ENCODE measurements around the gene PAX3. TPM values are rescaled to one million over a fixed set of nuclear protein-coding genes. Genes with fewer than 3 reads are reported as not detected.
A peak's percentile ranks its signal among the peaks of the same experiment; 100 is the strongest.

Gene PAX3
- total RNA-seq, 1 donor from 2014 or later: 0.30 TPM

DNA sequence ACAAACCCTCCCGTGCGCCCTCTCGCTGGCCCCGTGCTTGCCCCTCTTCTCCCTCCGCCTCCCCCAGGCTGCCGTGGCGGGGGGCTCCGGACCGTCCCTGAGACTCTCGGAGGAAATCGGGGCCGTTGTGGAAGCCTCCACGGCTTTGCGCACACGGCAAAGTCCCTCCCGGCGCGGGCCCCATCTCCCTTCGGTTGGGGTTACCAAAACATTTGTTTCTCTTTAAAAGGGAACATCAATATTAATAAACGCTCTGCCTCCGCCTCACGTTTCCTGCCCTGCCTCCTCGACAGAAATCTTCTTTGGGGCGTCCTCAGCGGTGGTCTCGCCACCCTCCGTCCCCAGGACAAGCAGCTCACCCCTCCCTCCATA, 3.8 kb downstream of the PAX3 start:
- Histone ChIP-seq H3K27ac (replicated peaks) (no peak overlapping the region), H3K4me3 (peak overlapping the region; percentile 42), H3K27me3 (ENCODE audit: low read depth) (peaks cover 100% of the 10 kb centered on the region), H3K9me3 (replicated peaks) (no peaks in the 10 kb centered on the region), H3K36me3 (no peaks in the 10 kb centered on the region), H3K4me1 (peaks cover 29% of the 10 kb centered on the region)
- TF ChIP-seq, protein P1, sequence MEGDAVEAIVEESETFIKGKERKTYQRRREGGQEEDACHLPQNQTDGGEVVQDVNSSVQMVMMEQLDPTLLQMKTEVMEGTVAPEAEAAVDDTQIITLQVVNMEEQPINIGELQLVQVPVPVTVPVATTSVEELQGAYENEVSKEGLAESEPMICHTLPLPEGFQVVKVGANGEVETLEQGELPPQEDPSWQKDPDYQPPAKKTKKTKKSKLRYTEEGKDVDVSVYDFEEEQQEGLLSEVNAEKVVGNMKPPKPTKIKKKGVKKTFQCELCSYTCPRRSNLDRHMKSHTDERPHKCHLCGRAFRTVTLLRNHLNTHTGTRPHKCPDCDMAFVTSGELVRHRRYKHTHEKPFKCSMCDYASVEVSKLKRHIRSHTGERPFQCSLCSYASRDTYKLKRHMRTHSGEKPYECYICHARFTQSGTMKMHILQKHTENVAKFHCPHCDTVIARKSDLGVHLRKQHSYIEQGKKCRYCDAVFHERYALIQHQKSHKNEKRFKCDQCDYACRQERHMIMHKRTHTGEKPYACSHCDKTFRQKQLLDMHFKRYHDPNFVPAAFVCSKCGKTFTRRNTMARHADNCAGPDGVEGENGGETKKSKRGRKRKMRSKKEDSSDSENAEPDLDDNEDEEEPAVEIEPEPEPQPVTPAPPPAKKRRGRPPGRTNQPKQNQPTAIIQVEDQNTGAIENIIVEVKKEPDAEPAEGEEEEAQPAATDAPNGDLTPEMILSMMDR (IDR thresholded peaks at IDR 0.05; ENCODE audit: borderline replicate concordance): no peak
- intact Hi-C loops (cut with micrococcal nuclease): no loop called here
- no peak for DNase-seq

DNA sequence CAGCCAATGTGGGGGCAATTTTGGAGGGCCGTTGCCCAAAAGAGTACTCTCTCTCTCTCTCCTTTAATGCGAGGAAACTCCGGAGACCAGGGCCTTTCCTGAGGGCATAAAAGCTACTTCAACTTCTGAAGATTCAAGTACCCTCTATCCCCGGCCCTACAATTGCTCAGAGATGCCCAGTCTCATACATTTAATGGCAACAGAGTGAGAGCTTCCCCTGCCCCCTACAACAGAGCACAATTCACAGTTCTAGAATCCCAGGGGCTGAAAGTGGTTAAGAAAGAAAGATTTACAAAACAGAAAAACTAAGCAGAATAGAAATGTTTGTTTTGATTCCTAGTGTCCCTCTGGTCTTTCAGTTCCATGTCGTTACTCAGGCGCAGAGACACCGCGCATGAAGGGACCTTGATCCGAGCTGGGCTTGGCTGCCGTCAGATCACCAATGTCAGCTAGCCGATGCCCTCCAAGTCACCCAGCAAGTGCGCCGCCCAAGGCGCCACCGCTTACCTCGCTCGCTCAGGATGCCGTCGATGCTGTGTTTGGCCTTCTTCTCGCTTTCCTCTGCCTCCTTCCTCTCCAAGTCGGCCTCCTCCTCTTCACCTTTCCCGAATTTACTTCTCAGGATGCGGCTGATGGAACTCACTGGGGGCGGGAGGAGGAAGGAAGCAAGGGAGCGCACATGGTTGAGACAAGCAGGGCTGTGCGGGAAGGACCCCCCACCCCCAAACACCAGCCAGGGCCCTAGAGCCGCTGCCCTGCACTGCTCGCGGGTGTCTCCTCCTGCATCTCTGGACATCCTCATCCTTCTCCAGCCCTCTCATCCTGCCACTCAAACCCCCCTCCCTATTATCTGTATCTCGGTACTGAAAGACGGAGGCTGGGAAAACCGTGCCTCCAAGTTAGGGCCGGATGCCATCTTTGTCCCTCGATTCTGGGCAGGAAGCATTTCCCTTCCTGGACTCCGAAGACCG, 4.9 kb downstream of the PAX3 start:
- peaks cover 28% of the 10 kb centered on the region for H3K4me1 ChIP-seq
- H3K4me3 ChIP-seq: no peak overlapping the region
- TF ChIP-seq, protein P1 (IDR thresholded peaks at IDR 0.05; ENCODE audit: borderline replicate concordance): no peak
- intact Hi-C loops (cut with micrococcal nuclease): no loop called here
- DNase-seq: no peak
- no peaks in the 10 kb centered on the region for H3K9me3 ChIP-seq (replicated peaks)
- H3K27ac ChIP-seq (replicated peaks): no peak overlapping the region
- no peaks in the 10 kb centered on the region for H3K36me3 ChIP-seq
- peaks cover 100% of the 10 kb centered on the region for H3K27me3 ChIP-seq (ENCODE audit: low read depth)

DNA sequence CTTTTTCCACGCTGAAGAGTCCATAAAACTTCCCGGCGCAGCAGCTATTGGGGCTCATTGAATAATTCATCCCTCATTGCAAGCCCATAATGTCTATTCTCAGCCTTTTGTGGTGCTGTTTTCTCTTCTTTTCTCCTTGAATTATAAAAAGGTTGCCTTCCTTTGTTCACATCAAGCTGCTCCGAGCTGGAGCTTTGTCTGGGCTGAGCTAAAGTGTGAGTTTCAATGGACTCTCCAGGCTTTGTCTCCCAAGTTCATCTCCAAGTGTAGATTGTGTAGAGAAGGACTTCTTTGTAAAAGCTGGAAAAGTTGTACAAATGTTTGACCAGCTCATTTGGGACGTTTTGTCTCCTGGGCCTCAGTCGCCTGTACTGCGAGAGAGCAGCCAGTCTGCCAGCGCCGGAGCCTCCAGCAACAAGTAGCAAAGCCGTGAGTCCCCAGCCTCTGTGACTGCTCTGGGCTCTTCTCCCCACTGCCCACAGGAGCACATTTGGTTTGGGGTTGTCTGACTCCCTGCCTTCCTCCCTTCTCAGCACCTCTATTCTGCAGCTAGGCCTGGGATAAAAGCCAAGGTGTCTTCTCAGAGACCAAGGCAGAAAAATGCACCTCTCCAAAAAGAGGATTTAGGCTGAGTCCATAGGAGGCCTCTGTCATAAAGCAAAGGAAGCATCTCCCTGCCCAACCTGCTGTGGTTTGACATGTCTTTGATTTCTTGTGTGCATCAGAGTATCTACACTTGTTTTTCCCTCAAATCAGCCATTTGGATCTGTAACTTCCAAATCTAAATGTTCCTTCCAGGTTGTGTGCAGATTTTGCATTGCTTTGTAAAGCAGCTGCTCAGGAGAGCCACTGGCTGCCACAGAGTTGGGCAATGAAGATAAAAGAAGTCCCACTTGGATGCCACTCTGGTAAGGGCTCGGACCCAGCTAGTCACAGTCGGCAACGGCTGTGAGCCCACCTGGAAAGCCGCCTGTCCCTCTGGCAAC, 6.4 kb downstream of the PAX3 start:
- Histone ChIP-seq H3K27ac (replicated peaks) (no peak overlapping the region), H3K9me3 (replicated peaks) (no peaks in the 10 kb centered on the region), H3K4me1 (peaks cover 18% of the 10 kb centered on the region), H3K27me3 (ENCODE audit: low read depth) (peaks cover 100% of the 10 kb centered on the region), H3K36me3 (no peaks in the 10 kb centered on the region), H3K4me3 (no peak overlapping the region)
- TF ChIP-seq, protein P1 (IDR thresholded peaks at IDR 0.05; ENCODE audit: borderline replicate concordance): no peak
- intact Hi-C loops (cut with micrococcal nuclease): no loop called here
- no peak for DNase-seq

DNA sequence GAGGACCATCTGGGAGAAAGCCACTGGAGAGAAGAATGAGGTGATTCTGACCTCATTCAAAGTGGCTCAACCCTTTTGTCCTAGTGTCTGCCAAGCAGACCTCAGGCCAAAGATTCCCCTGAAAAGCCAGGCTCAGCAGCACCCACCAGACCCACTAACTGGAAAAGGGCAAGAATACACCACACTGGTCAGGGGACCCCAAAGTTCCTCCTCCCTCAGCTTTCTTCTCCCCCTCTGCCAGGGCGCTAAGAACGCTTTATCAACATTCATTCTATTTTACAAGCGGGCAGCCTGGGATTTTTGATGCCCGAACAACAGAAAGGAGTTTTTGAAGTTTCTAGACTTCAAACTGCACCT, 7.3 kb downstream of the PAX3 start:
- Histone ChIP-seq H3K27ac (replicated peaks) (no peak overlapping the region), H3K9me3 (replicated peaks) (no peaks in the 10 kb centered on the region), H3K27me3 (ENCODE audit: low read depth) (peaks cover 100% of the 10 kb centered on the region), H3K4me1 (peaks cover 18% of the 10 kb centered on the region), H3K4me3 (no peak overlapping the region), H3K36me3 (no peaks in the 10 kb centered on the region)
- intact Hi-C loops (cut with micrococcal nuclease): no loop called here
- DNase-seq: no peak
- TF ChIP-seq, protein P1 (IDR thresholded peaks at IDR 0.05; ENCODE audit: borderline replicate concordance): no peak

DNA sequence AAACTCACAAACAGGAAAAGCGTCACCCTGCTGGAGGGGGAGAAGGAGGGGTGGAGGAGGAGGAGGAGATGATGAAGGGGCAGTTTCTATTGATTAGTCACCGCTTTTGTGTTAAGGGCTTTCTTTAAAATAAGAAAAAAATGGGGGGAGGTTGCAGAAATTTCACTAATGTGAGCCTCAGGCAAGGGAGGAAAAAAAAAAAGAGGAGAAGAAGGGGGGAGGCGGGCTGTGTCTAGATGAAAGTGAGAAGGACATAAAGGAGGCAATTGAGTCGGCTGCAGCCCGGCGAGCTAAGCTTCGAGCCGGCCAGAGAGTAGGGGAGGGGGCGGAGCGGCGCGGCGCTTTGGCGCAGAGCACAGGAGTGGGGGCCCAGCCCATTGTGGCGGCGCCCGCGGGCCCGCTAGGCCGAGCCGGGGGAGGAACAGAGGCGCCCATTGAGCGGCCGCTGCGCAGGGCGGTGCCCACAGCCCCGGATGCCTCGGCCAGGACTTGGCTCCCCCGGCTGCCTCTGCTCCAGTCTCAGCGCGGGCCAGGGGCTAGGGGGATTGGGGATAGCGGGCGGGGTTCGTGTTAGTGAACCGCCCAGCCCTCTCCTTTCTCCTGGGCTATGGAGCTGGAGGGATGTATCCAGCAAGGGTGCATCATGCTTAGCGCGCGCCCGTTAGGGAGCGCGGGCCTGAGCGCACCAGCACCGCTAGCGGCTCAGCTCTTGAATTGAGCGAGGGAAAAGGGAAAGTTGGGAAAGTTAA, 7.9 kb downstream of the PAX3 start:
- H3K27ac ChIP-seq (replicated peaks): no peak overlapping the region
- TF ChIP-seq, protein P1 (IDR thresholded peaks at IDR 0.05; ENCODE audit: borderline replicate concordance): no peak
- peak overlapping the region; percentile 27 for H3K4me3 ChIP-seq
- H3K36me3 ChIP-seq: no peaks in the 10 kb centered on the region
- DNase-seq: no peak
- intact Hi-C loops (cut with micrococcal nuclease): no loop called here
- peaks cover 12% of the 10 kb centered on the region for H3K4me1 ChIP-seq
- no peaks in the 10 kb centered on the region for H3K9me3 ChIP-seq (replicated peaks)
- peaks cover 100% of the 10 kb centered on the region for H3K27me3 ChIP-seq (ENCODE audit: low read depth)
